H1 (cell line): ENCODE measurements around the gene LCN15. TPM values are rescaled to one million over a fixed set of nuclear protein-coding genes. Genes with fewer than 3 reads are reported as not detected.

ENCODE experiments used
- NRF1 ChIP-seq: IDR thresholded peaks from 2 replicates; pipeline ENCODE4 v1.6.1; 2011; ENCODE audit warnings: mild to moderate bottlenecking, low read depth, low read length, improper control_type of control experiment
- RNF2 ChIP-seq: fragments of 200-900, 300-1000 bp; sonication (generic); IDR thresholded peaks from 2 replicates; pipeline ENCODE4 v1.7.1; 2016; ENCODE audit warnings: borderline replicate concordance, low read depth, mild to moderate bottlenecking, antibody characterized with exemption, low read length; ENCODE audit not compliant: poor library complexity, severe bottlenecking; ENCODE audit errors: missing control alignments
- TAF7 ChIP-seq: optimal IDR thresholded peaks from 2 replicates; pipeline ENCODE3; 2011; ENCODE audit warnings: low read depth, mild to moderate bottlenecking, inconsistent platforms, low read length, moderate library complexity, borderline replicate concordance
- polyA plus RNA-seq, 7 experiments: library from polyadenylated mRNA; depleted of rRNA in 3 of 7; stranded (reverse) in 5 of 7; unstranded in 2 of 7; fragments of >200 nt in 5 of 7; fragments of 200-250 nt in 2 of 7; gene quantifications; 1 replicate in 5 of 7; 2 replicates in 1 of 7; 4 replicates in 1 of 7; pipeline versions ENCODE4 v1.2.1 to v1.2.3, GENCODE V29; 2011 to 2013; ENCODE audit warnings: missing spikeins in 2 of 7, mixed read lengths in 2 of 7
- total RNA-seq: library from RNA; stranded (reverse); fragmentation: NEBNext Ultra II Directional; extraction: Animal tissue kit (Norgen Biotek cat#: 25700); gene quantifications from 2 replicates; pipeline ENCODE4 v1.2.1, GENCODE V29; 2021

LCN15 gene
- total and polyA plus RNA-seq, 2 of the 8 experiments (the other 6 are each of a cell fraction or from before 2014, with no cell fraction given), result 0.08 to 0.47 TPM

- TF ChIP-seq RNF2, result no peak
- TF ChIP-seq TAF7, result no peak
- TF ChIP-seq NRF1, result no peak
- TF ChIP-seq, all 59 proteins: peak for 0
These were observed 10.8 kb downstream of the LCN15 start (continued) for GRCh38 chr9:136753371-136754058.
